Uterus (tissue), 4 donors: Measurements from ENCODE around the gene TRAF1. TPM values are rescaled to one million over a fixed set of nuclear protein-coding genes. Genes with fewer than 3 reads are reported as not detected.

Source experiments
- total RNA-seq, 4 donors: library from RNA; depleted of rRNA in 3 of 4; stranded (reverse); fragments of >200 nt in 3 of 4; gene quantifications; one replicate each; pipeline versions ENCODE4 v1.1.0 to v1.2.4, GENCODE V29; 2014 to 2023
- donor health status: DM: yes; HTN: yes; CAD: no.

TRAF1 gene
- total RNA-seq, 4 donors from 2014 or later: 0.51 to 8.7 (median 2.6) TPM

Other genes with a start within 250 kb of the TRAF1 start
- 10 to 100 TPM in 3 of 4 donors, 1 to 10 TPM in 1; 6.1 to 16.2 (median 13.1) TPM for gene MEGF9, start 212.3 kb downstream of the TRAF1 start, total RNA-seq
- 10 to 100 TPM; 20.7 to 82.4 (median 40.0) TPM for gene FBXW2, start 133.4 kb downstream of the TRAF1 start, total RNA-seq
- 100 to 1,000 TPM in 1 of 4 donors, 10 to 100 TPM in 3; 20.9 to 181 (median 49.0) TPM for gene PSMD5, start 83.9 kb downstream of the TRAF1 start, total RNA-seq
- gene PHF19, start 49.6 kb downstream of the TRAF1 start, total RNA-seq: 10 to 100 TPM; 12.6 to 76.3 (median 31.8) TPM
- gene C5, start 123.5 kb upstream of the TRAF1 start, total RNA-seq: 10 to 100 TPM in 2 of 4 donors, 1 to 10 TPM in 2; 2.1 to 37.1 (median 10.3) TPM
- gene CNTRL, start 148.2 kb upstream of the TRAF1 start, total RNA-seq: 10 to 100 TPM; 23.5 to 31.5 (median 29.6) TPM